ENCODE measurements around the gene FAU.

FAU gene

DNA sequence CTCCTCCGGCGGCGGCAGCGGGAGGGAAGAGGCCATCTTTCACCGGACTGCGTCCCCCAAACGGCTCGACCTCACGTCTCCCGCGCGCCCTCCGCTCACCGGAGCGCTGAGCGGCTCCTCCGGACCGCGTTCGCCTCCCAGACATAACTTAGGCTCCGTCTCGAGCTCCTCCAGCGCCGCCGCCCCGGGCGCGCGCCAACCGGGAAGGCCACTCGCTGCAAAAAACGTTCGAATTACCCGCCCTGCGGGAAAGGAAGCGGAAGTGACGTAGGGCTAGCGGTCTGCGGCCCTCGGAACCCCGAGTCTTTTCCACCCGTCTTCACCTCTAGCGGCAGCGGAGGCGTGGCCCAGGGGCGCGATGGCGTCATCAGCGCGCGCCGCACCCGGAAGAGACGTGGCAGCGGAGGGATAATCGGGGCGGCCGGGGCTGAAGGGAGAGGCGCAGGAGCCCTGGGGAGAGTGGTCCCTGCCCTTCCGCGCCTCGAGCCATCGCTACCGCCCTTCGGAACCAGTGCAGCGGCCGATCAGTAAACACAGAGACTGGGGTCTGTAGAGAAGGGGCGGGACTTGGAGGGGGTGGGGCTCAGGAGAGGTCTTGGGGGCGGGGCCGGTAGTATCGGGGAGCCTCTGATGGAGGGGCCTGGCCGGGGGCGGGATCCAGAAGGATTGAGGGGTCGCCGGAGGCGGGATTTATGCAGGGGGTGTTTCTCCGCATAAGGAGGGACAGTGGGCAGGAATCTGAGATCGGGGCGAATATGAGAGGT is 37.9 kb downstream of the FAU start, which contains the start of the genes CDCA5 and ZFPL1 (continued):
- TF ChIP-seq CTCF (tag by site-specific recombination; IDR thresholded peaks at IDR 0.05) = no peak; the same call in 1 of the 2 replicates
- TF ChIP-seq PATZ1 (tag by site-specific recombination; IDR thresholded peaks at IDR 0.05) = no peak
- TF ChIP-seq ZNF660 (tag by site-specific recombination; IDR thresholded peaks at IDR 0.05) = no peak
- TF ChIP-seq ZNF830 (tag by site-specific recombination; IDR thresholded peaks at IDR 0.05; ENCODE audit: low read depth) = no peak
- no peak for TF ChIP-seq ZNF266 (tag by site-specific recombination; IDR thresholded peaks at IDR 0.05; ENCODE audit: low read depth)
- TF ChIP-seq ZNF501 (tag by site-specific recombination; IDR thresholded peaks at IDR 0.05) = peak; percentile 81
- no peak for TF ChIP-seq ZSCAN23 (tag by site-specific recombination; IDR thresholded peaks at IDR 0.05)
- TF ChIP-seq ZNF335 (tag by site-specific recombination; conservative IDR thresholded peaks at IDR 0.05) = peak; percentile 65
- TF ChIP-seq KLF16 (tag by site-specific recombination; IDR thresholded peaks at IDR 0.05) = peak; percentile 93
- no peak for TF ChIP-seq ZNF777 (tag by site-specific recombination; IDR thresholded peaks at IDR 0.05; ENCODE audit: borderline replicate concordance)
- TF ChIP-seq ZNF175 (tag by site-specific recombination; IDR thresholded peaks at IDR 0.05) = no peak
- no peak for TF ChIP-seq ZNF292 (tag by site-specific recombination; IDR thresholded peaks at IDR 0.05; ENCODE audit: borderline replicate concordance, low read depth)
- no peak for TF ChIP-seq MZF1 (tag by site-specific recombination; IDR thresholded peaks at IDR 0.05; ENCODE audit: borderline replicate concordance)
- TF ChIP-seq SCRT2 (tag by site-specific recombination; IDR thresholded peaks at IDR 0.05) = no peak
- no peak for TF ChIP-seq ZNF623 (tag by site-specific recombination; IDR thresholded peaks at IDR 0.05)
- TF ChIP-seq ZNF214 (tag by site-specific recombination; IDR thresholded peaks at IDR 0.05; ENCODE audit: borderline replicate concordance) = no peak
- no peak for TF ChIP-seq ZNF558 (tag by site-specific recombination; IDR thresholded peaks at IDR 0.05)
- TF ChIP-seq ZNF580 (tag by site-specific recombination; IDR thresholded peaks at IDR 0.05) = peak; percentile 29; the same call in 1 of the 2 replicates
- peak; percentile 46; the same call in 1 of the 2 replicates for TF ChIP-seq ZNF391 (tag by site-specific recombination; IDR thresholded peaks at IDR 0.05; ENCODE audit: borderline replicate concordance, low read depth)
- peak; percentile 83 for TF ChIP-seq ZSCAN30 (tag by site-specific recombination; IDR thresholded peaks at IDR 0.05)
- TF ChIP-seq ZNF514 (tag by site-specific recombination; IDR thresholded peaks at IDR 0.05) = no peak
- no peak for TF ChIP-seq ZNF112 (tag by site-specific recombination; IDR thresholded peaks at IDR 0.05)
- no peak for TF ChIP-seq ZNF664 (tag by site-specific recombination; IDR thresholded peaks at IDR 0.05)
- peak; percentile 46; the same call in 1 of the 2 replicates for TF ChIP-seq ZNF561 (tag by site-specific recombination; IDR thresholded peaks at IDR 0.05; ENCODE audit: borderline replicate concordance)
- TF ChIP-seq HIC1 (tag by site-specific recombination; IDR thresholded peaks at IDR 0.05) = no peak
- TF ChIP-seq ZNF121 (tag by site-specific recombination; IDR thresholded peaks at IDR 0.05) = no peak
- TF ChIP-seq, protein P1, sequence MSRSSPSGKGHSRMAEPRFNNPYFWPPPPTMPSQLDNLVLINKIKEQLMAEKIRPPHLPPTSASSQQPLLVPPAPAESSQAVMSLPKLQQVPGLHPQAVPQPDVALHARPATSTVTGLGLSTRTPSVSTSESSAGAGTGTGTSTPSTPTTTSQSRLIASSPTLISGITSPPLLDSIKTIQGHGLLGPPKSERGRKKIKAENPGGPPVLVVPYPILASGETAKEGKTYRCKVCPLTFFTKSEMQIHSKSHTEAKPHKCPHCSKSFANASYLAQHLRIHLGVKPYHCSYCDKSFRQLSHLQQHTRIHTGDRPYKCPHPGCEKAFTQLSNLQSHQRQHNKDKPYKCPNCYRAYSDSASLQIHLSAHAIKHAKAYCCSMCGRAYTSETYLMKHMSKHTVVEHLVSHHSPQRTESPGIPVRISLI (tag by site-specific recombination; IDR thresholded peaks at IDR 0.05) = peak; percentile 91
- no peak for TF ChIP-seq ZNF785 (tag by site-specific recombination; IDR thresholded peaks at IDR 0.05)
- TF ChIP-seq REST (tag by site-specific recombination; IDR thresholded peaks at IDR 0.05) = no peak

Measured in HEK293 (cell line).